HL-60/S4 (cell line): ENCODE measurements around the gene ADAMTS18.
"Not testable (repeated sequence)": the region's sequence is repeated elsewhere in the genome, so short reads cannot be mapped to it uniquely, and the experiment has no call there.

Experiments used
- in situ Hi-C: fragments of 300-500 bp; cut with MboI; formaldehyde crosslinking; loops from 2 replicates; pipeline ENCODE4 v1.14.3; 2022; ENCODE audit warnings: low sequenced_read_pairs

The ADAMTS18 gene, protein sequence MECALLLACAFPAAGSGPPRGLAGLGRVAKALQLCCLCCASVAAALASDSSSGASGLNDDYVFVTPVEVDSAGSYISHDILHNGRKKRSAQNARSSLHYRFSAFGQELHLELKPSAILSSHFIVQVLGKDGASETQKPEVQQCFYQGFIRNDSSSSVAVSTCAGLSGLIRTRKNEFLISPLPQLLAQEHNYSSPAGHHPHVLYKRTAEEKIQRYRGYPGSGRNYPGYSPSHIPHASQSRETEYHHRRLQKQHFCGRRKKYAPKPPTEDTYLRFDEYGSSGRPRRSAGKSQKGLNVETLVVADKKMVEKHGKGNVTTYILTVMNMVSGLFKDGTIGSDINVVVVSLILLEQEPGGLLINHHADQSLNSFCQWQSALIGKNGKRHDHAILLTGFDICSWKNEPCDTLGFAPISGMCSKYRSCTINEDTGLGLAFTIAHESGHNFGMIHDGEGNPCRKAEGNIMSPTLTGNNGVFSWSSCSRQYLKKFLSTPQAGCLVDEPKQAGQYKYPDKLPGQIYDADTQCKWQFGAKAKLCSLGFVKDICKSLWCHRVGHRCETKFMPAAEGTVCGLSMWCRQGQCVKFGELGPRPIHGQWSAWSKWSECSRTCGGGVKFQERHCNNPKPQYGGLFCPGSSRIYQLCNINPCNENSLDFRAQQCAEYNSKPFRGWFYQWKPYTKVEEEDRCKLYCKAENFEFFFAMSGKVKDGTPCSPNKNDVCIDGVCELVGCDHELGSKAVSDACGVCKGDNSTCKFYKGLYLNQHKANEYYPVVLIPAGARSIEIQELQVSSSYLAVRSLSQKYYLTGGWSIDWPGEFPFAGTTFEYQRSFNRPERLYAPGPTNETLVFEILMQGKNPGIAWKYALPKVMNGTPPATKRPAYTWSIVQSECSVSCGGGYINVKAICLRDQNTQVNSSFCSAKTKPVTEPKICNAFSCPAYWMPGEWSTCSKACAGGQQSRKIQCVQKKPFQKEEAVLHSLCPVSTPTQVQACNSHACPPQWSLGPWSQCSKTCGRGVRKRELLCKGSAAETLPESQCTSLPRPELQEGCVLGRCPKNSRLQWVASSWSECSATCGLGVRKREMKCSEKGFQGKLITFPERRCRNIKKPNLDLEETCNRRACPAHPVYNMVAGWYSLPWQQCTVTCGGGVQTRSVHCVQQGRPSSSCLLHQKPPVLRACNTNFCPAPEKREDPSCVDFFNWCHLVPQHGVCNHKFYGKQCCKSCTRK (N-terminal part only)

DNA sequence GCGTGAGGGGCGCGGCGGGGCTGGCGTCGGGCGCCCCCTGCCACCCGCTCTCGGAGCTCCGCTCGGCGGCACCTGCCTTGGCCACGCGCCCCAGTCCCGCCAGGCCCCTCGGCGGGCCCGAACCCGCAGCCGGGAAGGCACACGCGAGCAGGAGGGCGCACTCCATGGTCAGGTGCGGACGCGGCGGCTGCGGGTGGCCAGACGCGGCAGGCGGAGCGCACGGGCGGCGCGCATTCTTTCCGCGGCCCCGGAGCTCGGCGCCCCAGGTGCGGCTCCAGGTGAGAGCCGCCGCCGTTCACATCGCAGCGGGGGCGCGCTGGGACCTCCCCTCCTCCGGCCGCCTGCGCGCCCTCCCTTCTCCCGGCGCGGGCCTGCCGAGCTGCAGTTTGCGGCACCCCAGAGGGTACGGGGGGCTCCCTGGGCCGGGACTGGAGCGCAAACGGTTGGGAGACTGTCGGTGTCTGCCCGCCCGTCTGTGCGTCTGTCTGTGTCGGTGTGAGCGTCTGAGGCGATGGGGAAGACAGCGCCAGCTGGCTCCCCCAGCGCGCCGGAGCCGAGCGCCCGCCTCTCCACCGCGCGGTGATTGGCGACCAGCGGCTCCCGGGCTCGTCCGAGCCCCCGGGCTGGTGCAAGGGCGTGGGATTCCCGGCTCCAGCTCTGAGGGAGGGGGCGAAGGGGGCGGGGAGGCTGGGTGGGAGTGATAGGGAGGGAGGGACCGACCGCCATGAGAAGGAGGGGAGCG, at the start of gene ADAMTS18:
ADAMTS18 (minus strand) TSS at position 505 of the 742 bp plus-strand sequence; CDS start at position 166, 339 bp downstream.
- in situ Hi-C loops = no loop called here

- in situ Hi-C loops = no loop called here
Observed at GRCh38 chr16:77480681-77481315, 46.0 kb upstream of the ADAMTS18 start.

DNA sequence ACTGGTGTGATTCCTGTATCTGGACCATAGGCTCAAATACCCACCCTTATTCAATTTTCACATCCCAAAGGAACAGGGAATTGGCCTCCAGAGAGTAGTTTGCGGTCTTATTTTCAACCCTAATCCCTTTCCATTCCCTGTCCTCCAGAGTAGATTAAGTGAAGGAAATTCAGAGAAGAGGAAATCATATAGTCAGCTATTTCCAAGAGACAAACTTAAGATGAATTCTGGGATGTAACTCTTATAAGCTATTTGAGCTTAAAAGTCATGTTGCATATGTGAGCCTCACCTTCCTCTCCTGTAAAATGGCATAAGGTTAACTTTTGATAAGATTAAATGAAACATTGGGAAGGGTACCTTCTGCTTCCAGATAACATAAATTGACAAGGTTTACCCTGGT, 37.4 kb upstream of the ADAMTS18 start:
- in situ Hi-C loops = no loop called here

GRCh38 chr16:77470851-77471250, 36.0 kb upstream of the ADAMTS18 start:
- in situ Hi-C loops = no loop called here

DNA sequence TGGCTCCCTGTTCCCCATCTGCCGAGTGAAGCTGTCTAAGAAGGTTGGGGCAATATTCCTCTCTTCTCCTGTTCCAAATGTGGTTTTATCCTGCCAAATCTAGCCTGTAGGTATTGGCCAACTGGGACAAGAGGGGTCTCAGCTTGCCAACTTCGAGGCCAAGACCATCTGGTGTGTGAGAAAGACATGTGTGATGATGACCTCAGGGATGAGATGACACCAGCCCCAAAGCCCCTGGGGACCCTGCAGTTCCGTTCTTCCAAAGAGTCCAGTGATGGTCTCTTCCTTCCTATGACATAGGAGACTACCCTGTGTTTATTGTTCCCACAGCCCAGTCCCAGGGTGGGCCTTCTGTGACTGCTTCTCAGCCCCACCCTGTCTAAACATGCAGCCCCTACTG, 34.8 kb upstream of the ADAMTS18 start:
- in situ Hi-C loops = no loop called here

GRCh38 chr16:77468831-77469230, 34.0 kb upstream of the ADAMTS18 start:
- in situ Hi-C loops = no loop called here

DNA sequence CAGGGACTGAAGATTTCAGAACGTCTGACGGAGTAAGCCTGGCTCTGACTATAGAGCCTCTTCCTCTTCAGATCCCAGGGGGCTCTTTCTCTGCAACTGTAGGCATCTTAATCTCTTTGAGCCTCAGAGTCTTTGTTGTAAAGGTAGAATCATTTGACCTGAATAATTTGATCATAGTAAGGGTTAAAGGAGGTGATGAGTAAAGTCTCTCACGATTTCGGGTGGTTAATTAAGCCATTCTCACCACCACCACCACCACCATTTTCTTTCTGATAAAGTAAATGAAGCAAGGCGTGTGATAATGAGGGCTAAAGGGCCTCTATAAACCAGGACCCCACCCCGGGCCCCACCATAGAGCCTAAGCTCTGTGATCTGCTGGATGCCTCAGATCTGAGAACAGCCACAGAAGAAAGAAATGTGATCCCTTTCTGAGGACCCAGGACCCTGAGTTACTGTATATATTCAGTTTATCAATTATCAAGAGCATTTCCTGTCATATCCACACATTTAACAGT, 33.0 kb upstream of the ADAMTS18 start:
- in situ Hi-C loops = no loop called here

DNA sequence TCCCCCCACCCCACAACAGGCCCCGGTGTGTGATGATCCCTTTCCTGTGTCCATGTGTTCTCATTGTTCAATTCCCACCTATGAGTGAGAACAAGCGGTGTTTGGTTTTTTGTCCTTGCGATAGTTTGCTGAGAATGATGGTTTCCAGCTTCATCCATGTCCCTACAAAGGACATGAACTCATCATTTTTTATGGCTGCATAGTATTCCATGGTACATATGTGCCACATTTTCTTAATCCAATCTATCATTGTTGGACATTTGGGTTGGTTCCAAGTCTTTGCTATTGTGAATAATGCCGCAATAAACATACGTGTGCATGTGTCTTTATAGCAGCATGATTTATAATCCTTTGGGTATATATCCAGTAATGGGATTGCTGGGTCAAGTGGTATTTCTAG, 28.8 kb upstream of the ADAMTS18 start:
- in situ Hi-C loops = not testable (repeated sequence)

DNA sequence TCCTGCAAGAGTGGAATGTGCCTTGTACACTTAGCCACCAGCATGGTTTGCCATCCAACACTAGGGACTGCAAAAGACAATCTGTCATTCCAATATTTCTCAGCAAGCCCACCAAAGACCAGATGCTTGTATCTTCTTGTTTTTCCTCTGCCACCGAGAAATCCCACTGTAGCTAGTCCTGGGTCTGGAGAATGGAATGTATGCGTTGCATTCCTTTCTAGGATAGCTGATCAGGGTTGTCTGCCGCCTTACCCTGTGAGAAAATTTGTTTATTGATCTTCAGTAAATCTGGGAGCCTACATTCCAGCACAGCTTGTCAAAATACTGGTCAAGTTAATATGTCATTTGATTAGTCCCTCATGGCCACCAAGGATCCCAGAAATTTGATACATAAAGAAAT, 28.1 kb upstream of the ADAMTS18 start:
- in situ Hi-C loops = no loop called here

DNA sequence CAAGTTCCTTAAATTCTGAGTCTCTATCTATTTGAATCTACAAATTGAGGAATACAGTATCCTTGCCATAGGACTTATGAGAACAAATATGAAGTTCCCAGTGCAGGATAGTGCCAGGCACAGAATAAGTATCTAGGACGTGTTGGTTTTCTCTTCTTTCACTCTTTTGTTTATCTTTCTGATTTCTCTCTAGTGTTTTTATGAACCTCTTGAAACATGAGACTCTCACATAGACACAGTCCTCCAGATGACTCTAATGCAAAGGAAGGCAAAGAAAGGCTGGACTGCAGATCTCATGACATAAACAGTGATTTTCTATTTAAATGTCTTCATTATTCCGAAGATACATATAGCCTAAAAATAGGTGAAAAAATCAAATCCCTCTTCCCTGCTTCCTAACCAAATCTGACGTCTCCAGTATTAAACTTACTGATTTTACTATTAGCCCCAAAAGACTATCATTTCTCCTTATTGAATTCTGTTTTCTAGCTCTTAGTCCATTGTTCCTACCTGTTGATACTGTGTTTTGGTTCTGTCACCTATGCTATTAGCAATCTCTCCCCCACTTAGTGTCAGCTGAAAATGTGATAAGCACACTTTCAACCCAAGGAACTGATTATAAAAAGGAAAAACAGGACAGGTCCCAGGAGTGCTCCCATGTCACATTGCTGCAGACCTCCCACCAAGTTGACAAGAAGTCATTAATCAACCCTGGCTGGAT, 24.9 kb upstream of the ADAMTS18 start:
- in situ Hi-C loops = no loop called here

DNA sequence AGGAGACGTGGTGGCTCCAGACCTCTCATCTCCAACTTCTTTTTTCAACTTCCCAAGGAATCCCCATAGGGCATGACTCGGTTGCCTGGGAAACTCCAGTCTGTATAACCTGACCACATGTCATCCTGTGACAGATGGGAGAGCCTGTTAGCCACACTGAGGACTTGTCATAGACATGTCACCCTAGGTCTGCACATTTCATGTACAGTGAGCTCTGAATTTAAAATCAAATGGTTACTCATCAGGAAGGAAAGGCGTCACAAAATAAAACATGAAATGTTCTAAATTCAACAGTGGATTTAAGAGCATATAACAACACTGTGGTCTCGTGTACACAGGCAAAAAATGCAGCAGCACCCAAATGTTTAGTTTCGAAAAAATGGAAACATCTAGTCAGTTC, 22.2 kb upstream of the ADAMTS18 start:
- in situ Hi-C loops = no loop called here

- in situ Hi-C loops = no loop called here
Observed at GRCh38 chr16:77452243-77452642, 17.4 kb upstream of the ADAMTS18 start.

- in situ Hi-C loops = no loop called here
Observed at GRCh38 chr16:77450790-77451487, 16.1 kb upstream of the ADAMTS18 start.

DNA sequence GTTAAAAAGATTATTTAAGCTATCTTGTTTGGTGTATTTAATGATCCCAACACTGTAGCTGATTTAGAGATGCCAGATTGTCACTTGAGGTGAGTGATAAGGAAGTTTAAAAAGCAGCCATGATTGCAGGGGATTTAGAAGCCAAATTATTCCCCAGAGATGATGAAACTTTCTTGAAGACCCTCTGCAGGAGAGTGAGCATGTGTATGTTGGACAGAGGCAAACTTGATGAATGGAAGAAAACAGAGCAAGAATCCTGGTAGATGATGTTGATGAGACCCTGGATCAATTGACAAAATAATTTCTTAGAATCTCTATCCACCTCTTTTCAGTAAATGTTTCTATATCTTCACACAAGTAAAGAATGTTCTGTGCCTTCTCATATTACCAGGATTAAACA, 14.4 kb upstream of the ADAMTS18 start:
- in situ Hi-C loops = no loop called here

DNA sequence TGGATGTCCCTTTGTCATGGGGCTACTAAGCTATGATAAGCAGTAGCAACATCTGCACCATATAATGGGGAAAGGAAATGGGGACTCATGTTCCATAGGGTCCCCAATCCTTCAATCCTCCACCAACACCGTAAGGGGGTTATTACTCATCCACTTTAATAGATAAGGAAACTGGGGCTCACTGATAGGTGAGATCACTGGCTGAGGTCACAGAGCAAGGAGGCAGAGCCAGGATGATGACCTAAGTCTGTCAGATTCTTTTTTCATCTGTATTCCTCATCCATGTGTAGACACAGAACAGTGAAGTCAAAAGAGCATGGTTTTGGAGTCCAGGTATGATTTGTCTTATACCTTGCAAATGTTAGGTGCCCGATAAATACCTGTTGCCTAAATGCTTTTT, 10.5 kb upstream of the ADAMTS18 start:
- in situ Hi-C loops = no loop called here

GRCh38 chr16:77444147-77444460, 9.3 kb upstream of the ADAMTS18 start:
- in situ Hi-C loops = no loop called here

DNA sequence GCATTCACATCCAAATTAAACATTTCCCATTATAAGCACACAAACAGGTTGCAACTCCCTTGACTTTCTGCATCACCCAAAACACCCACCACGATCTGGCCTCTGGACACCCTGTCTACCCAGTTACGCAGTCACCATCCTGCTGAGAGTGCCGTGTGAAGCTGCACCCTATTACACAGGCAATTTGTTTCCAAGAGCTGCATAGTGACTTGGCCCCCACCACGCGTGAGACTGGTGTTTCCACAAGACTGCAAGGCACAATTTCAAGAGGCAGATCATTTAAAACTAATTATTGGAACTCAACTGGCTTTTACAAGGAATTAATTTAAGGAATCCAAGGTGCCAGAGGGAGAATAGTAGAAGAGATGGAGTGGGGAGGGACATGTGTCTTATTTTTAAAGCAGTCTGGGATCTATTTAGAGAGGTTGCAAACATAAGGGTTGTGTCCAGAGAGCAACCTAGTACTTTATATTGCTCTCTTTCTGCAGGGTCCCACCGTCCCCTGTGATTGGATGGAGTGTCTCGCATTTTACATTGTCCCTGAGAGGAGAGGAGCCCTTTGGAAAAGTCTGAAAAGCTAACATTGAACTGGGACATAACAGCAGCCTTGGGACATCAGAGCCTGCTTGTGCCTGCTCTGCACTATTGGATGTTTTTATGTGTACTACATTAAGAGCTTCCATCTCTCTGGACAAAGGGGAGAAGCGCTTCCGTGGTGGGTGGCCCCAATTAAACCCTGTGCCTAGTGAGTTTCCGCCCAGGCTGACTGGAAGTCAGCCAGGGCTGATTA, 8.7 kb upstream of the ADAMTS18 start:
- in situ Hi-C loops = no loop called here

GRCh38 chr16:77442078-77442477, 7.2 kb upstream of the ADAMTS18 start:
- in situ Hi-C loops = no loop called here
